NCI-H2081 treated with DMSO at 0.1 percent for 48 hours (cell line): Measurements from ENCODE around the gene CBX4.

Experiments
- DNase-seq: peaks from one replicate; lab custom pipeline; 2025; lab: John Stamatoyannopoulos, UW

CBX4 gene

GRCh38 chr17:79811868-79812352 lies 27.3 kb downstream of the CBX4 start:
- no peak for DNase-seq

- no peak for DNase-seq
Observed at GRCh38 chr17:79811011-79811867, 28.0 kb downstream of the CBX4 start.

GRCh38 chr17:79810130-79811010 lies 28.9 kb downstream of the CBX4 start:
- DNase-seq, result peak; percentile 82

GRCh38 chr17:79809530-79810129 lies 29.6 kb downstream of the CBX4 start:
- DNase-seq, result no peak

- DNase-seq, result peak; percentile 55
Observed at GRCh38 chr17:79808763-79809529, 30.3 kb downstream of the CBX4 start.

- no peak for DNase-seq
Observed at GRCh38 chr17:79806863-79807720, 32.1 kb downstream of the CBX4 start.

GRCh38 chr17:79806446-79806760 lies 32.8 kb downstream of the CBX4 start:
- no peak for DNase-seq

DNA sequence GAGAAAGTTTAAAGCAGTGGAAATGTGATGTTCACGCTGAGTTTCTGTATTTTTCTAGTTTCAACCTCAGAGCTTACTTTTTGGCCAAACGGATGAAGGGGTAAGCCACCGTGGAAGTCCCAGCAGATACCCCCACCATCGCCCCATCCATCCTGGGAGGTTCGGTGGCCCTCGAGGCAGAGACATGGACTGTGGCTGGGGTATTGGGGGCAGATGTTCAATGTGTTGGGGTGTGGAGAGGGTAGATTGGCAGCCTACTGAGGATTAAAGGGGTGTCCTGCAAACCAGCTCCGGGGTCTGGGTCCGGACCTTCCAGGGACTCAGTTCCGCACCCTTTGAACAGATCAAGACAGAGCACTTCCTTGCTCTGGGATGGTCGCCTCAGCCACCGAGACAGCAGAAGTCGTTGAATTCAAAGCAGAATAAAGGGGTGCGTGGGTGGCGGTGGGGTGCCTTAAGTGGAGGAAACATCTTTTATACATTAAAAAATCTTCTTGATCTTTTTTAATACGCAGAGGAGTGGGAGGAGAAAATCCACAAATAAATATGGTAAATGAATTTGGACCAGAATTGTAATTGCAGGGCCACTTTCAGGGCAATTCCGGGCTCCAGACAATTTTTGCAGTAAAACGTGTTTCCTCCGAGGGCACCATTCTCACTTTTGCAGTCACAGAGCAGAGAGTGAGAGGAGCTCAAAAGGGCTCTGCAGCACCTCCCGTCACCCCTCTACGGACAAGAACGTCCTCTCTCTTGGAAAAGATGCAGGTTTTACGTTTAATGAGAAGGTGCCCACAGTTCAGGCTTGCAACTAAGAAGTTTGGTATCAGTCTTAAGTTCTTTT lies 34.2 kb downstream of the CBX4 start:
- DNase-seq, result no peak

DNA sequence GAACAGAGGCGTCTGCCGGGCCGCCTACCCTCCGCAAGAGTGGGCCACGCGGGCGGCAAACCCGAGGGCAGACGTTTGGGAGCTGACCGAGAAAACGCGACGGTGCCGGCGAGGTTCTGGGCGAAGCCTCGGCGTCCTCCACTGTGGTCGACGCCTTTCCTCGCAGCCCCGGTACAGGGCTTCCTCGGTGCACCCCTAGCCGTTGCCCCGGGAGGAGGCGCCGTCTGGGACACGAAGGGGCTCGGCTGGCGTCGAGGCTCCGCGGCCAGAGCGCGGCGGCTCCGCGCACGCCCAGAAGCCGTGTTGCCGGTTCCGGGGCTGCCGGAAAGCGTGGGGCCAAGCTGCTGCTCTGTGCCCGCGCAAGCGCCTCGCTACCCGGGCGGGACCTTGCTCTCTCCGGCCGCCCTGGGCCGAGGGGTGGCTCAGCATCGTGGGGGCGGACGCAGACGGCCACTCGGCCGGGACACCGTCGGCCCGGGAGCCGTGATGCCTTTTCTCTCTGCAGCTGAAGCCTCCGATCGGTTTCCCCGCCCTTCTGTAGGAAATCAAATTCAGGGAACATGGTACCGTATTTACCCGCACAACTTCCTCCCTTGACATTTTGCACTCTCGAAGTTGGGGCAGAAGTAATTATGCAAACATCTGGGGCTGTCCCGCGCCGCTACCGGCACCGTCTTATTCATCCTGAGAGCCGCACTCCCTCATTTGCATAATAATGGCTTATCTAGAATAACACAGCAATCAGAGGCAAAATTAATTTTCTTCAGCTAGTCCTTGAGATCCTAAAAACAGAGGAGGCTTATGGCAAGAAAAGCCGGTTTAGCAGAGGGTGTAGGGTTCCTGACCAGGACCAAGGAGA lies 35.0 kb downstream of the CBX4 start:
- DNase-seq, result no peak

DNA sequence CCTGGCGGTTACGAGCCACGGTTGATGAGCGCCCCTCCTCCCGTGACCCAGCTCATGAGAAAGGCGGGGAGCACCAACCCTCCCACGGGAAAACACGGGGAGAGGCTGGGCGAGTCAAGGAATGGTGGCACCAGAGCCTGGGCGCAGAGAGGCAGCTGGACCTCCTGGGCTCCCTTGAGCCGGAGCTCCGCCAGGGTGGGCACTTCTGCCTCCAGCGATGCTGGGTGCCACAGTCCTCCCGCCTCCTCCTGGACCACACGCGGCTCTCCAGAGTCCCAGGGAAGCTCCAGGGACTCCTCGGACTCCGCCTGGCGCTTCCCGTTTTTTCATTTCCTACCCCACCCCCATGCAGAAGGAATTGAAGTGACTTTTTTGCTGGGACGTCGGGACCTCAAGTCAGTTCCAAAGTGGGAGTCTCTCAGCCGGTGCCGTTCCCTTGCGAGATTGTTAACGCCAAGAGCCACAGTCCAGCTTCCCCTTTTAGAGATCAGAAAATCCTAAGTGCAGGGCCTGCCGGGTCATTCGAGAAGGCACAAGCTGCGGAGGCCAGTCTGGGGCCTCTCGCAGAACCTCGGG lies 35.7 kb downstream of the CBX4 start:
- no peak for DNase-seq

GRCh38 chr17:79802736-79803420 lies 36.4 kb downstream of the CBX4 start:
- DNase-seq, result no peak

DNA sequence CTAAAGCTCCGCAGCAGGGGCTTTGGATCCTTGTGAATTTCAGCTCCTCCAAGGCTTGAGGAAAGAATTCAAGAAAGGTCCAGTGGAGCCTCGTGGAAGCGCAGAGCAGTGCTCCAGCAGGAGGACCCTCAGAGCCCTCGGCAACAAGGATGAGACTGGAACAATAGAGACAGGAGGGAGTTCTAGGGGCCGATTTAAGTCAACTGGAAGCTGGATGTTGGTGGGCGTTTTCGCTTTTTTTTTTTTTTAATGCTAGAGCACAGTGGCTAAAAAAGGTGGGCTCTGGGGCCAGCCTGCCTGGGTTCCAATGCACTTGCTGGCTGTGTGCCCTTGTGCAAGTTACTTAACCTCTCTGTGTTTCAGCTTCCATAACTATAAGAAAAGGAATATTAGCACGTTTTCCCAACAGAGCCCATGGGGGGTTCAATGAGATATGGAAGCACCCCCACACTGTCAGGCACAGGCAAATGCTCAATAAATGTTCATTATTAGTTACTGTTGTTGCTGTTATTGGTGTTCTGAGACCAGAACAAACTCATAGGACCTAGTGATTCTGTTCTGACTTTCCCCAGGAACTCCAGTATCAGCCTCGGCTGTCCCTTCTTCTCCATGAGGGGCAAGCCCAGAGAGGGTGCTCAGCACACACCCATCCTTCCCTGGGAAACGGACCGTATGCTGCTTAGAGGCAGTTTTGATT lies 37.1 kb downstream of the CBX4 start:
- DNase-seq, result no peak

GRCh38 chr17:79801156-79802038 lies 37.8 kb downstream of the CBX4 start:
- DNase-seq, result no peak

DNA sequence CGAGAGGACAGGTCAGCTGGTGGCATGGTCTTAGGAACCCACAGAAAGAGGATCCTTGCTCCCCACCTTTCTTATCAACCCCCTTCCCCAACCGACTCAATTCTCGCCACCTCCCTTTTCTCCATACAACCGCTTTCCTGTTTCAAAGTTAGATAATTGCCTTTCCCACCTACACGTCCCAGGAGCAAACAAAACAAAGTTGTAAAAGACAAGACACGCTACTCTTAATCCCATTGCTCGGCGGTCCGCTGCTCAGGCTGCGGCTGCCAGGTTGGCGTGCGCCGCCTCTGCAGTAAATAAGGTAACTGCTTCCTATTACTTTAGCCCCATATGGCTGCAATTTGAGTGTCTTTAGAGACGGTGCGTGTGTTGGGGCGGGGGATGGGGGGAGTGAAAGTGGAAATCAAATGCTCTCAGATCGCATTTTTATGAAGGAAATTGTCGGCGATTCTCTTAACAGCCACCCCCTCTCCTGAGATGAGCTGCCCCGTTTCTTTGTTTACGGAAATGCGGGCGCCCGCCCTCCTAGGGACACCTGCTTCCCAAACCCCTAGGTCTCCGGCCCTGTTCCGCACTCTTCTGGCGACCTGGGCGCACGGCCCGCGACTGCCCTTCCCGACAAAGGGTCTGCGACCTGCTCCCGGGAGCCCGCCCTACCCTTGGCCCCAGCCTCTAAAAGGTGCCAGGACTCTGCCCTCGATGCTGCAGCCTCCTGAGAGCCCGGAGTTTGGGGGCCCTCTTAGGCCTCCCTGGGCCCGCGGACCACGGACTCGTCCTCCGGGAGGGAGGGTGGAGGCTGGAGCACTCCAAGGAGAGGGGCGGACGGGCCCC lies 38.7 kb downstream of the CBX4 start:
- no peak for DNase-seq

GRCh38 chr17:79799538-79800324 lies 39.5 kb downstream of the CBX4 start:
- DNase-seq, result no peak
